HepG2 (cell line): ENCODE results near the gene BCAS1. TPM values are rescaled to one million over a fixed set of nuclear protein-coding genes. Genes with fewer than 3 reads are reported as not detected.

ENCODE experiments used
- ADNP ChIP-seq: sonication (generic); formaldehyde crosslinking; IDR thresholded peaks from 2 replicates; pipeline ENCODE4 v1.4.0; 2020; ENCODE audit warnings: missing genetic modification reagents
- ATF1 ChIP-seq: IDR thresholded peaks from 2 replicates; pipeline ENCODE4 v1.6.1; 2016; ENCODE audit warnings: mild to moderate bottlenecking, control low read depth
- ATF2 ChIP-seq: sonication (generic); formaldehyde crosslinking; IDR thresholded peaks from 2 replicates; pipeline ENCODE4 v1.4.0; 2020; ENCODE audit warnings: missing genetic modification reagents
- CHD4 ChIP-seq: fragments of 200-600 bp; sonication (generic); IDR thresholded peaks from 2 replicates; pipeline ENCODE4 v1.7.0; 2017; ENCODE audit warnings: mild to moderate bottlenecking, low read length, borderline replicate concordance
- CSRNP2 ChIP-seq: sonication (generic); formaldehyde crosslinking; conservative IDR thresholded peaks from 2 replicates; pipeline ENCODE4 v1.8.0; 2022; ENCODE audit warnings: low read depth, missing genetic modification reagents
- EEA1 ChIP-seq: sonication (generic); formaldehyde crosslinking; IDR thresholded peaks from 2 replicates; pipeline ENCODE4 v1.5.1; 2020; ENCODE audit warnings: mild to moderate bottlenecking, missing genetic modification reagents, borderline replicate concordance
- HMGXB3 ChIP-seq: sonication (generic); formaldehyde crosslinking; IDR thresholded peaks from 2 replicates; pipeline ENCODE4 v1.4.0; 2020; ENCODE audit warnings: missing genetic modification reagents, borderline replicate concordance
- IKZF1 ChIP-seq: fragments of 450-650 bp; IDR thresholded peaks from 2 replicates; pipeline ENCODE4 v1.7.1; 2016
- KLF12 ChIP-seq: sonication (generic); formaldehyde crosslinking; IDR thresholded peaks from 2 replicates; pipeline ENCODE4 v1.4.0; 2020; ENCODE audit warnings: missing genetic modification reagents, borderline replicate concordance
- KLF9 ChIP-seq: IDR thresholded peaks from 2 replicates; pipeline ENCODE4 v1.6.1; 2016; ENCODE audit warnings: low read depth
- RBAK ChIP-seq: sonication (generic); formaldehyde crosslinking; IDR thresholded peaks from 2 replicates; pipeline ENCODE4 v1.5.1; 2020; ENCODE audit warnings: mild to moderate bottlenecking, missing genetic modification reagents
- RCOR2 ChIP-seq: IDR thresholded peaks from 2 replicates; pipeline ENCODE4 v1.6.1; 2016; ENCODE audit warnings: missing biosample characterization, missing genetic modification reagents
- SIN3B ChIP-seq: fragments of 150-350 bp; IDR thresholded peaks from 2 replicates; pipeline ENCODE4 v1.6.1; 2014; ENCODE audit warnings: low read length
- SIX4 ChIP-seq: sonication (generic); formaldehyde crosslinking; IDR thresholded peaks from 2 replicates; pipeline ENCODE4 v1.4.0; 2020; ENCODE audit warnings: missing genetic modification reagents
- SRSF4 ChIP-seq: fragments of 200-400 bp; formaldehyde crosslinking; IDR thresholded peaks from one replicate; pipeline ENCODE4 v1.6.1; 2018; ENCODE audit warnings: mild to moderate bottlenecking, low read depth, low read length, moderate library complexity; ENCODE audit not compliant: poor library complexity, severe bottlenecking
- ZBTB3 ChIP-seq: sonication (generic); formaldehyde crosslinking; IDR thresholded peaks from 2 replicates; pipeline ENCODE4 v1.4.0; 2020; ENCODE audit warnings: low read depth, mild to moderate bottlenecking, moderate library complexity, missing genetic modification reagents, borderline replicate concordance
- ZMYM3 ChIP-seq: sonication (generic); formaldehyde crosslinking; IDR thresholded peaks from 2 replicates; pipeline ENCODE4 v1.5.1; 2020; ENCODE audit warnings: mild to moderate bottlenecking, missing genetic modification reagents
- ZNF530 ChIP-seq: sonication (generic); formaldehyde crosslinking; IDR thresholded peaks from 2 replicates; pipeline ENCODE4 v1.5.0; 2020; ENCODE audit warnings: low read depth, mild to moderate bottlenecking, missing genetic modification reagents
- polyA plus RNA-seq, 8 experiments: library from polyadenylated mRNA; depleted of rRNA in 3 of 8; stranded (reverse) in 7 of 8; unstranded in 1 of 8; fragments of >200 nt; fragmentation: Illumina TruSeq in 4 of 8; extraction: Trizol in 4 of 8; gene quantifications; 2 replicates each; pipeline versions ENCODE4 v1.2.1 to v1.2.3, GENCODE V29; 2011 to 2016; ENCODE audit warnings: low read depth in 4 of 8, missing spikeins in 1 of 8, mixed read lengths in 1 of 8; ENCODE audit not compliant: insufficient read depth in 1 of 8
- total RNA-seq, 5 experiments: library from RNA; depleted of rRNA; stranded (reverse); fragments of >200 nt; fragmentation: Illumina TruSeq; extraction: Trizol; gene quantifications; 2 replicates each; pipeline ENCODE4 v1.2.3, GENCODE V29; 2016; ENCODE audit warnings: low read depth in 1 of 5
- TF ChIP-seq, protein P1 (sequence below): fragments of 450-650 bp; IDR thresholded peaks from 2 replicates; pipeline ENCODE4 v1.6.1; 2016
- TF ChIP-seq, protein P2 (sequence below): sonication (generic); formaldehyde crosslinking; IDR thresholded peaks from 2 replicates; pipeline ENCODE4 v1.4.0; 2020; ENCODE audit warnings: missing genetic modification reagents

Gene BCAS1
- total and polyA plus RNA-seq, 2 of the 13 experiments (the other 11 are each of a cell fraction or from before 2014, with no cell fraction given), result 0.55 to 0.91 TPM

DNA sequence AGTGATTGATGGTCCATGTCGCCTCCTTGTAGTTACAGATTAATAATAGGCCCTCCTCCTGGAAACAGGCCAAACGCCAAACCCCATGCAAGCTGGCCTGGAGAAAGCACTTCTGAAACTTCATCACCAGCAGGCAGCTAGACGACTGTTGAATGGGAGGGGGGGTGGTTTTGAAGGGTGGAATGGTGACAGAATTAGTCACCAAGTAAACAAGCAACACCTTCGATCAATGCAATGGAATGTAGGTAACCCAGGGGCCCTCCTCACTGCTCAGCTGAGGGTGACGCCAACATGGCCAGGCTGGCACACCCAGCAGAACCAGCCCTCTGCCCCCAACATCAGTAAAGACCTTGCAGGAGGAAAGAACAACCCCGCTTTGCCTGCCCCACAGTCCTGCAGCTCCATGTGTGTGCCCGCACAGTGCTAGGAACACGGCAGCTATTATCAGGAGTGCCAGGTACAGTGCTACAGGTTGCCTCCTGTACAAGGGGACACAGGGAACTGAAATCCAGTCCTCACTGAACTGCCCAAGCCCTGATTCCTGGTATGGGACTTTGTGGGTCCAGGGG lies 2.7 kb downstream of the BCAS1 start (continued):
- TF ChIP-seq ATF1 (no peak), ZBTB3 (CRISPR knock-in tag) (no peak), CSRNP2 (CRISPR knock-in tag) (no peak), ADNP (CRISPR knock-in tag) (0 out of 2 replicates have a peak, but pooled peaks have one; percentile 23), ATF2 (peak; percentile 94), KLF12 (CRISPR knock-in tag) (peak; percentile 62; the same call in 1 of the 2 replicates), SIX4 (CRISPR knock-in tag) (0 out of 2 replicates have a peak, but pooled peaks have one; percentile 68), SIN3B (no peak), EEA1 (CRISPR knock-in tag) (peak; percentile 58; the same call in 1 of the 2 replicates), CHD4 (no peak), KLF9 (no peak), RBAK (CRISPR knock-in tag) (no peak), SRSF4 (no peak), ZNF530 (no peak), IKZF1 (no peak), RCOR2 (CRISPR knock-in tag) (peak; percentile 90), HMGXB3 (peak; percentile 92), ZMYM3 (CRISPR knock-in tag) (peak; percentile 87)
- TF ChIP-seq, protein P1, sequence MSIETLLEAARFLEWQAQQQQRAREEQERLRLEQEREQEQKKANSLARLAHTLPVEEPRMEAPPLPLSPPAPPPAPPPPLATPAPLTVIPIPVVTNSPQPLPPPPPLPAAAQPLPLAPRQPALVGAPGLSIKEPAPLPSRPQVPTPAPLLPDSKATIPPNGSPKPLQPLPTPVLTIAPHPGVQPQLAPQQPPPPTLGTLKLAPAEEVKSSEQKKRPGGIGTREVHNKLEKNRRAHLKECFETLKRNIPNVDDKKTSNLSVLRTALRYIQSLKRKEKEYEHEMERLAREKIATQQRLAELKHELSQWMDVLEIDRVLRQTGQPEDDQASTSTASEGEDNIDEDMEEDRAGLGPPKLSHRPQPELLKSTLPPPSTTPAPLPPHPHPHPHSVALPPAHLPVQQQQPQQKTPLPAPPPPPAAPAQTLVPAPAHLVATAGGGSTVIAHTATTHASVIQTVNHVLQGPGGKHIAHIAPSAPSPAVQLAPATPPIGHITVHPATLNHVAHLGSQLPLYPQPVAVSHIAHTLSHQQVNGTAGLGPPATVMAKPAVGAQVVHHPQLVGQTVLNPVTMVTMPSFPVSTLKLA, result no peak
- TF ChIP-seq, protein P2, sequence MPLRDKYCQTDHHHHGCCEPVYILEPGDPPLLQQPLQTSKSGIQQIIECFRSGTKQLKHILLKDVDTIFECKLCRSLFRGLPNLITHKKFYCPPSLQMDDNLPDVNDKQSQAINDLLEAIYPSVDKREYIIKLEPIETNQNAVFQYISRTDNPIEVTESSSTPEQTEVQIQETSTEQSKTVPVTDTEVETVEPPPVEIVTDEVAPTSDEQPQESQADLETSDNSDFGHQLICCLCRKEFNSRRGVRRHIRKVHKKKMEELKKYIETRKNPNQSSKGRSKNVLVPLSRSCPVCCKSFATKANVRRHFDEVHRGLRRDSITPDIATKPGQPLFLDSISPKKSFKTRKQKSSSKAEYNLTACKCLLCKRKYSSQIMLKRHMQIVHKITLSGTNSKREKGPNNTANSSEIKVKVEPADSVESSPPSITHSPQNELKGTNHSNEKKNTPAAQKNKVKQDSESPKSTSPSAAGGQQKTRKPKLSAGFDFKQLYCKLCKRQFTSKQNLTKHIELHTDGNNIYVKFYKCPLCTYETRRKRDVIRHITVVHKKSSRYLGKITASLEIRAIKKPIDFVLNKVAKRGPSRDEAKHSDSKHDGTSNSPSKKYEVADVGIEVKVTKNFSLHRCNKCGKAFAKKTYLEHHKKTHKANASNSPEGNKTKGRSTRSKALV, result 0 out of 2 replicates have a peak, but pooled peaks have one; percentile 63
